Suprapubic skin (tissue), 4 donors: ENCODE results near the gene SMPD3. TPM values are rescaled to one million over a fixed set of nuclear protein-coding genes. Genes with fewer than 3 reads are reported as not detected.
A peak's percentile ranks its signal among the peaks of the same experiment; 100 is the strongest.

Source experiments
- DNase-seq, 2 donors: peaks; one replicate each; pipeline ENCODE4 v3.0.0-alpha.2; 2019; ENCODE audit warnings: low spot score in 2 of 2
- H3K27ac ChIP-seq: fragments of 200-600 bp; sonication (generic); one replicate; pipeline ENCODE4 v1.5.1; 2019
- H3K27me3 ChIP-seq: fragments of 200-600 bp; sonication (generic); one replicate; pipeline ENCODE4 v1.5.1; 2019
- H3K36me3 ChIP-seq: fragments of 200-600 bp; sonication (generic); one replicate; pipeline ENCODE4 v1.5.1; 2019
- H3K4me1 ChIP-seq: fragments of 200-600 bp; sonication (generic); one replicate; pipeline ENCODE4 v1.5.1; 2019
- H3K4me3 ChIP-seq: fragments of 200-600 bp; sonication (generic); one replicate; pipeline ENCODE4 v1.5.1; 2019; ENCODE audit warnings: mild to moderate bottlenecking
- H3K9me3 ChIP-seq: fragments of 200-600 bp; sonication (generic); one replicate; pipeline ENCODE4 v1.5.1; 2019
- CTCF ChIP-seq, 2 donors: fragments of 200-600 bp in 1 of 2; fragments of 450-650 bp in 1 of 2; sonication (generic) in 1 of 2; IDR thresholded peaks; one replicate each; pipeline ENCODE4 v1.5.1; 2016 to 2019; ENCODE audit warnings: antibody characterized with exemption in 2 of 2, mild to moderate bottlenecking in 1 of 2, moderate library complexity in 1 of 2
- EP300 ChIP-seq: sonication (generic); formaldehyde crosslinking; IDR thresholded peaks from one replicate; pipeline ENCODE4 v1.6.1; 2017; ENCODE audit warnings: antibody characterized with exemption
- POLR2A ChIP-seq, 2 donors: fragments of 450-650 bp; IDR thresholded peaks; one replicate each; pipeline ENCODE4 v1.6.1; 2017; ENCODE audit warnings: antibody characterized with exemption in 2 of 2, mild to moderate bottlenecking in 2 of 2, moderate library complexity in 2 of 2
- POLR2AphosphoS5 ChIP-seq, 3 donors: sonication (generic); formaldehyde crosslinking; IDR thresholded peaks; one replicate each; pipeline ENCODE4 v1.6.1; 2017; ENCODE audit warnings: antibody characterized with exemption in 3 of 3
- WGBS: methylation state at CpG from one replicate; pipeline ENCODE4 v1.1.5; 2018; 5-methylcytosine and 5-hydroxymethylcytosine counted together
- total RNA-seq, 4 donors: library from RNA; depleted of rRNA; stranded (reverse); fragments of >200 nt; gene quantifications; one replicate each; pipeline ENCODE4 v1.1.0, GENCODE V29; 2016

Gene SMPD3
- total RNA-seq, 4 donors from 2014 or later: 26.2 to 64.9 (median 39.9) TPM

GRCh38 chr16:68400083-68400923 is 48.0 kb downstream of the SMPD3 start:
- 81% methylated on average over 5 of the region's 5 CpGs for WGBS
- H3K36me3 ChIP-seq: no peaks in the 10 kb centered on the region
- no peak for DNase-seq
- no peak overlapping the region for H3K27ac ChIP-seq
- no peaks in the 10 kb centered on the region for H3K27me3 ChIP-seq
- no peaks in the 10 kb centered on the region for H3K4me1 ChIP-seq
- no peak overlapping the region for H3K4me3 ChIP-seq
- H3K9me3 ChIP-seq: no peaks in the 10 kb centered on the region
- TF ChIP-seq CTCF (IDR thresholded peaks at IDR 0.05) (no peak), EP300 (no peak), POLR2AphosphoS5 (IDR thresholded peaks at IDR 0.05) (no peak)

- H3K27me3 ChIP-seq: no peaks in the 10 kb centered on the region
- no peak overlapping the region for H3K4me3 ChIP-seq
- TF ChIP-seq CTCF (IDR thresholded peaks at IDR 0.05) (no peak), POLR2AphosphoS5 (IDR thresholded peaks at IDR 0.05) (no peak), EP300 (no peak), POLR2A (IDR thresholded peaks at IDR 0.05) (no peak)
- DNase-seq: no peak
- WGBS: 100% methylated on average over 3 of the region's 3 CpGs
- no peaks in the 10 kb centered on the region for H3K36me3 ChIP-seq
- H3K4me1 ChIP-seq: no peaks in the 10 kb centered on the region
- H3K9me3 ChIP-seq: no peaks in the 10 kb centered on the region
- no peak overlapping the region for H3K27ac ChIP-seq
Observed at GRCh38 chr16:68399456-68399855, 48.9 kb downstream of the SMPD3 start.

- 77% methylated on average over 6 of the region's 6 CpGs for WGBS
- Histone ChIP-seq H3K4me1 (no peaks in the 10 kb centered on the region), H3K9me3 (no peaks in the 10 kb centered on the region), H3K27me3 (no peaks in the 10 kb centered on the region), H3K36me3 (no peaks in the 10 kb centered on the region), H3K4me3 (no peak overlapping the region), H3K27ac (no peak overlapping the region)
- TF ChIP-seq CTCF (IDR thresholded peaks at IDR 0.05) (no peak), POLR2A (IDR thresholded peaks at IDR 0.05) (no peak), EP300 (no peak), POLR2AphosphoS5 (IDR thresholded peaks at IDR 0.05) (no peak)
- DNase-seq: no peak
Observed at GRCh38 chr16:68397710-68398201, 50.6 kb downstream of the SMPD3 start.

GRCh38 chr16:68396481-68396880 is 51.8 kb downstream of the SMPD3 start:
- no peak overlapping the region for H3K27ac ChIP-seq
- 35% methylated on average over 6 of the region's 6 CpGs for WGBS
- H3K4me1 ChIP-seq: no peaks in the 10 kb centered on the region
- H3K9me3 ChIP-seq: no peaks in the 10 kb centered on the region
- no peak for TF ChIP-seq EP300
- TF ChIP-seq POLR2A (IDR thresholded peaks at IDR 0.05): no peak
- no peak for TF ChIP-seq POLR2AphosphoS5 (IDR thresholded peaks at IDR 0.05)
- TF ChIP-seq CTCF (IDR thresholded peaks at IDR 0.05): peak; percentile 27 to 45
- H3K4me3 ChIP-seq: no peak overlapping the region
- DNase-seq: no peak
- H3K36me3 ChIP-seq: no peaks in the 10 kb centered on the region
- H3K27me3 ChIP-seq: no peaks in the 10 kb centered on the region

- no peaks in the 10 kb centered on the region for H3K9me3 ChIP-seq
- no peak overlapping the region for H3K4me3 ChIP-seq
- TF ChIP-seq POLR2AphosphoS5 (IDR thresholded peaks at IDR 0.05): no peak
- TF ChIP-seq CTCF (IDR thresholded peaks at IDR 0.05): no peak
- no peak for TF ChIP-seq EP300
- TF ChIP-seq POLR2A (IDR thresholded peaks at IDR 0.05): no peak
- no peak overlapping the region for H3K27ac ChIP-seq
- H3K36me3 ChIP-seq: no peaks in the 10 kb centered on the region
- no peaks in the 10 kb centered on the region for H3K4me1 ChIP-seq
- WGBS: 68% methylated on average over 4 of the region's 4 CpGs
- H3K27me3 ChIP-seq: no peaks in the 10 kb centered on the region
- no peak for DNase-seq
Observed at GRCh38 chr16:68395815-68396214, 52.5 kb downstream of the SMPD3 start.
